Measurements from ENCODE around the gene IPO9.

- TF ChIP-seq, protein P1, sequence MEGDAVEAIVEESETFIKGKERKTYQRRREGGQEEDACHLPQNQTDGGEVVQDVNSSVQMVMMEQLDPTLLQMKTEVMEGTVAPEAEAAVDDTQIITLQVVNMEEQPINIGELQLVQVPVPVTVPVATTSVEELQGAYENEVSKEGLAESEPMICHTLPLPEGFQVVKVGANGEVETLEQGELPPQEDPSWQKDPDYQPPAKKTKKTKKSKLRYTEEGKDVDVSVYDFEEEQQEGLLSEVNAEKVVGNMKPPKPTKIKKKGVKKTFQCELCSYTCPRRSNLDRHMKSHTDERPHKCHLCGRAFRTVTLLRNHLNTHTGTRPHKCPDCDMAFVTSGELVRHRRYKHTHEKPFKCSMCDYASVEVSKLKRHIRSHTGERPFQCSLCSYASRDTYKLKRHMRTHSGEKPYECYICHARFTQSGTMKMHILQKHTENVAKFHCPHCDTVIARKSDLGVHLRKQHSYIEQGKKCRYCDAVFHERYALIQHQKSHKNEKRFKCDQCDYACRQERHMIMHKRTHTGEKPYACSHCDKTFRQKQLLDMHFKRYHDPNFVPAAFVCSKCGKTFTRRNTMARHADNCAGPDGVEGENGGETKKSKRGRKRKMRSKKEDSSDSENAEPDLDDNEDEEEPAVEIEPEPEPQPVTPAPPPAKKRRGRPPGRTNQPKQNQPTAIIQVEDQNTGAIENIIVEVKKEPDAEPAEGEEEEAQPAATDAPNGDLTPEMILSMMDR (IDR thresholded peaks at IDR 0.05), result peak; percentile 94 to 97 (median 96)
- peak; percentile 71 for TF ChIP-seq POLR2AphosphoS5 (IDR thresholded peaks at IDR 0.05)
- TF ChIP-seq POLR2A (IDR thresholded peaks at IDR 0.05), result peak; percentile 68
Observed at GRCh38 chr1:201828820-201829774, at the start of gene IPO9.

Measured in prostate gland (tissue), 2 donors.